HCT116 (cell line): ENCODE measurements around the gene P2RX5. TPM values are rescaled to one million over a fixed set of nuclear protein-coding genes. Genes with fewer than 3 reads are reported as not detected.

ENCODE experiments used
- ATAC-seq: fragments of 200-7000 bp; cut with Tn5 transposase; 2 replicates; pipeline ENCODE4 v1.9.1; 2020; ENCODE audit warnings: mild to moderate bottlenecking, moderate library complexity
- BruUV-seq: library from RNA; stranded (reverse); fragments of 400-500 nt; replicated peaks from 2 replicates; lab custom pipeline; 2021; lab: Mats Ljungman, UMichigan
- CTCF ChIA-PET: fragments of 300-600 bp; sonication (Branson Sonifier 250); formaldehyde crosslinking; loops from one replicate; lab custom pipeline; 2021; ENCODE audit warnings: antibody characterized with exemption; lab: Charles Lee
- POLR2A ChIA-PET: fragments of 300-600, 350-600 bp; sonication (Branson Sonifier 250); formaldehyde crosslinking; loops from one replicate; lab custom pipeline; 2021; ENCODE audit warnings: antibody characterized with exemption; lab: Charles Lee
- RAD21 ChIA-PET, 2 experiments: fragments of 300-600 bp; sonication (Branson Sonifier 250); formaldehyde crosslinking; loops; one replicate each; lab custom pipeline; 2023; ENCODE audit warnings: low total read pairs in 2 of 2; ENCODE audit not compliant: uncharacterized antibody in 2 of 2, unreplicated experiment in 2 of 2, low non-redundant PET in 1 of 2; lab: Charles Lee
- DNase-seq: peaks from one replicate; pipeline ENCODE4 v3.0.0-alpha.2; 2010; ENCODE audit warnings: low read depth, low spot score
- H2AFZ ChIP-seq: fragments of 200-600 bp; shearing (Covaris generic), sonication (generic); 2 replicates; pipeline ENCODE4 v1.6.1; 2017; ENCODE audit warnings: low read depth, mixed run types, mixed read lengths, antibody characterized with exemption, low read length; ENCODE audit not compliant: poor library complexity, severe bottlenecking
- H3K27ac ChIP-seq: 2 replicates; pipeline ENCODE4 v1.5.1; 2012; ENCODE audit warnings: low read depth, low read length
- H3K27me3 ChIP-seq: fragments of 200-600 bp; sonication (generic); 2 replicates; pipeline ENCODE4 v1.6.1; 2016; ENCODE audit warnings: mixed run types, low read length, mixed read lengths; ENCODE audit not compliant: insufficient read depth
- H3K36me3 ChIP-seq, 2 experiments: fragments of 200-500 bp in 1 of 2; fragments of 200-600 bp in 1 of 2; sonication (Bioruptor generic) in 1 of 2; sonication (generic) in 1 of 2; 2 replicates each; pipeline versions ENCODE4 v1.5.1 to v1.6.1; 2014 to 2016; ENCODE audit warnings: low read length in 2 of 2, inconsistent platforms in 1 of 2, mixed read lengths in 1 of 2, mixed run types in 1 of 2; ENCODE audit not compliant: insufficient read depth in 2 of 2, control insufficient read depth in 1 of 2
- H3K4me1 ChIP-seq, 2 experiments: fragments of 200-600 bp in 1 of 2; sonication (generic) in 1 of 2; 2 replicates each; pipeline versions ENCODE4 v1.5.1 to v1.6.1; 2012 to 2017; ENCODE audit warnings: low read length in 2 of 2, inconsistent platforms in 1 of 2, mild to moderate bottlenecking in 1 of 2, mixed read lengths in 1 of 2, mixed run types in 1 of 2, moderate library complexity in 1 of 2; ENCODE audit not compliant: insufficient read depth in 2 of 2, control insufficient read depth in 1 of 2
- H3K4me2 ChIP-seq: fragments of 200-600 bp; sonication (generic); 2 replicates; pipeline ENCODE4 v1.6.1; 2017; ENCODE audit warnings: mixed run types, low read length, mixed read lengths
- H3K4me3 ChIP-seq, 2 experiments: fragments of 200-600 bp in 1 of 2; sonication (generic) in 1 of 2; replicated peaks in 1 of 2; 2 replicates each; pipeline ENCODE4 v1.5.1; 2011 to 2016; ENCODE audit warnings: low read length in 2 of 2, control low read depth in 1 of 2, low read depth in 1 of 2, mild to moderate bottlenecking in 1 of 2, mixed read lengths in 1 of 2, mixed run types in 1 of 2
- H3K79me2 ChIP-seq: fragments of 200-600 bp; sonication (generic); 2 replicates; pipeline ENCODE4 v1.6.1; 2017; ENCODE audit warnings: mild to moderate bottlenecking, mixed run types, low read length, moderate library complexity, mixed read lengths; ENCODE audit not compliant: insufficient read depth
- H3K9ac ChIP-seq: fragments of 200-600 bp; sonication (generic); 2 replicates; pipeline ENCODE4 v1.6.1; 2016; ENCODE audit warnings: low read length, mixed read lengths
- H3K9me2 ChIP-seq: fragments of 200-600 bp; sonication (generic), shearing (Covaris generic); 2 replicates; pipeline ENCODE4 v1.6.1; 2017; ENCODE audit warnings: mixed run types, mild to moderate bottlenecking, moderate library complexity; ENCODE audit not compliant: insufficient read depth
- H3K9me3 ChIP-seq, 2 experiments: fragments of 200-500 bp in 1 of 2; fragments of 200-600 bp in 1 of 2; sonication (Bioruptor generic) in 1 of 2; sonication (generic) in 1 of 2; 2 replicates each; pipeline ENCODE4 v1.6.1; 2014 to 2017; ENCODE audit warnings: low read length in 2 of 2, mixed read lengths in 2 of 2, inconsistent platforms in 1 of 2, low read depth in 1 of 2, mild to moderate bottlenecking in 1 of 2, mixed run types in 1 of 2, moderate library complexity in 1 of 2; ENCODE audit not compliant: control insufficient read depth in 1 of 2, insufficient read depth in 1 of 2
- H4K20me1 ChIP-seq: fragments of 200-600 bp; sonication (generic), shearing (Covaris generic); 2 replicates; pipeline ENCODE4 v1.6.1; 2017; ENCODE audit warnings: mixed run types, mild to moderate bottlenecking, moderate library complexity; ENCODE audit not compliant: insufficient read depth
- ATF3 ChIP-seq: IDR thresholded peaks from 2 replicates; pipeline ENCODE4 v1.6.1; 2012
- CBX3 ChIP-seq: IDR thresholded peaks from 2 replicates; pipeline ENCODE4 v1.6.1; 2012; ENCODE audit warnings: low read depth
- CEBPB ChIP-seq: IDR thresholded peaks from 2 replicates; pipeline ENCODE4 v1.6.1; 2012; ENCODE audit warnings: low read depth
- CTCF ChIP-seq, 3 experiments: fragments of 200-600 bp in 1 of 3; sonication (generic) in 1 of 3; IDR thresholded peaks in 2 of 3; conservative IDR thresholded peaks in 1 of 3; 2 replicates each; pipeline ENCODE4 v1.5.1; 2012 to 2017; ENCODE audit warnings: low read depth in 2 of 3, low read length in 2 of 3, antibody characterized with exemption in 1 of 3, borderline replicate concordance in 1 of 3, control low read depth in 1 of 3, mild to moderate bottlenecking in 1 of 3, mixed read lengths in 1 of 3, mixed run types in 1 of 3, moderate library complexity in 1 of 3; ENCODE audit not compliant: insufficient read depth in 1 of 3
- ELF1 ChIP-seq: IDR thresholded peaks from 2 replicates; pipeline ENCODE4 v1.6.1; 2012; ENCODE audit warnings: low read depth, borderline replicate concordance
- EZH2 ChIP-seq: fragments of 200-600 bp; sonication (generic); IDR thresholded peaks from 2 replicates; pipeline ENCODE4 v1.6.1; 2017; ENCODE audit warnings: antibody characterized with exemption, mixed run types
- EZH2phosphoT487 ChIP-seq: fragments of 200-600 bp; IDR thresholded peaks from 2 replicates; pipeline ENCODE4 v1.6.1; 2018; ENCODE audit warnings: antibody characterized with exemption, borderline replicate concordance
- FOSL1 ChIP-seq: IDR thresholded peaks from 2 replicates; pipeline ENCODE4 v1.6.1; 2012; ENCODE audit warnings: low read depth
- JUND ChIP-seq: IDR thresholded peaks from 2 replicates; pipeline ENCODE4 v1.6.1; 2012
- MAX ChIP-seq: IDR thresholded peaks from 2 replicates; pipeline ENCODE4 v1.6.1; 2012
- POLR2A ChIP-seq: IDR thresholded peaks from 2 replicates; pipeline ENCODE4 v1.7.0; 2011; ENCODE audit warnings: borderline replicate concordance; ENCODE audit not compliant: insufficient read depth, insufficient read length; ENCODE audit errors: extremely low read depth
- POLR2AphosphoS5 ChIP-seq: IDR thresholded peaks from 2 replicates; pipeline ENCODE4 v1.6.1; 2011; ENCODE audit warnings: mild to moderate bottlenecking, low read depth, low read length, moderate library complexity
- SP1 ChIP-seq: IDR thresholded peaks from 2 replicates; pipeline ENCODE4 v1.6.1; 2012; ENCODE audit warnings: low read depth
- SRF ChIP-seq: IDR thresholded peaks from 2 replicates; pipeline ENCODE4 v1.6.1; 2012; ENCODE audit warnings: low read depth
- TCF7L2 ChIP-seq: IDR thresholded peaks from 2 replicates; pipeline ENCODE4 v1.7.0; 2011; ENCODE audit warnings: borderline replicate concordance, inconsistent platforms; ENCODE audit not compliant: insufficient read depth, insufficient read length; ENCODE audit errors: extremely low read depth
- YY1 ChIP-seq: IDR thresholded peaks from 2 replicates; pipeline ENCODE4 v1.6.1; 2011; ENCODE audit warnings: low read length, low read depth, moderate library complexity, mild to moderate bottlenecking; ENCODE audit not compliant: insufficient replicate concordance; ENCODE audit errors: extremely low read depth
- ZNF274 ChIP-seq: fragments of 200-500 bp; sonication (Bioruptor generic); IDR thresholded peaks from 2 replicates; pipeline ENCODE4 v1.6.1; 2014; ENCODE audit warnings: mild to moderate bottlenecking, low read depth, low read length, inconsistent platforms
- intact Hi-C: fragments of 100-400 bp; cut with micrococcal nuclease; formaldehyde crosslinking; loops from 2 replicates; pipeline ENCODE4 v1.10.0; 2022
- total RNA-seq: library from RNA; stranded (reverse); gene quantifications from one replicate; pipeline ENCODE4 v1.2.1, GENCODE V29; 2021; ENCODE audit not compliant: unreplicated experiment

Gene P2RX5
- total RNA-seq, 1 experiment from 2014 or later = 9.0 TPM

- Histone ChIP-seq H3K4me3 (no peak overlapping the region), H3K9me3 (no peaks in the 10 kb centered on the region), H4K20me1 (no peaks in the 10 kb centered on the region), H3K4me1 (peaks cover 12 to 16% of the 10 kb centered on the region in 2 experiments), H3K9me2 (no peaks in the 10 kb centered on the region), H2AFZ (no peak overlapping the region), H3K9ac (no peak overlapping the region), H3K36me3 (no peaks in the 10 kb centered on the region), H3K79me2 (no peaks in the 10 kb centered on the region), H3K27me3 (no peaks in the 10 kb centered on the region), H3K27ac (no peak overlapping the region), H3K4me2 (no peak overlapping the region)
- ATAC-seq = no peak
- no peak for TF ChIP-seq FOSL1
- no peak for TF ChIP-seq CBX3
- DNase-seq = no peak
- RAD21 ChIA-PET = no interaction called here
- CTCF ChIA-PET = no interaction called here
- BruUV-seq = no TSS peak
- intact Hi-C loops = no loop called here
- POLR2A ChIA-PET = interaction anchor here (1.2 kb wide), 1 partner anchor 10 kb away, joined by 3 read pairs; no protein-coding TSS in a partner anchor
These were observed 38.4 kb downstream of the P2RX5 start for GRCh38 chr17:3657588-3657869.

GRCh38 chr17:3656755-3657587, 39.0 kb downstream of the P2RX5 start:
- BruUV-seq = no TSS peak
- CTCF ChIA-PET = no interaction called here
- TF ChIP-seq SP1 = no peak
- no peak for TF ChIP-seq TCF7L2
- no peak for TF ChIP-seq FOSL1
- TF ChIP-seq JUND = no peak
- TF ChIP-seq CTCF (IDR thresholded peaks at IDR 0.05 in 2 of 3, conservative IDR thresholded peaks at IDR 0.05 in 1 of 3; ENCODE audit: borderline replicate concordance in 1 of 3, insufficient read depth in 1 of 3, low read depth in 2 of 3, low read length in 2 of 3) = no peak
- TF ChIP-seq ZNF274 = no peak
- no peak for TF ChIP-seq MAX
- TF ChIP-seq POLR2AphosphoS5 = no peak
- TF ChIP-seq CEBPB = no peak
- no peak for TF ChIP-seq EZH2phosphoT487
- no peak for TF ChIP-seq YY1
- TF ChIP-seq EZH2 = no peak
- no peak for TF ChIP-seq POLR2A
- no peak for TF ChIP-seq ATF3
- TF ChIP-seq SRF = no peak
- no peak for TF ChIP-seq ELF1

More at GRCh38 chr17:3656755-3657587, 39.0 kb downstream of the P2RX5 start:
- intact Hi-C loops = no loop called here
- Histone ChIP-seq H3K36me3 (no peaks in the 10 kb centered on the region), H3K27ac (no peak overlapping the region), H3K79me2 (no peaks in the 10 kb centered on the region), H3K9ac (no peak overlapping the region), H3K4me1 (peaks cover 12 to 16% of the 10 kb centered on the region in 2 experiments), H3K9me2 (no peaks in the 10 kb centered on the region), H3K4me2 (no peak overlapping the region), H3K4me3 (no peak overlapping the region), H3K9me3 (no peaks in the 10 kb centered on the region), H4K20me1 (no peaks in the 10 kb centered on the region), H3K27me3 (no peaks in the 10 kb centered on the region), H2AFZ (no peak overlapping the region)
- ATAC-seq (no peak), DNase-seq (no peak)
- ChIA-PET POLR2A (interaction anchor here (1.2 kb wide), 1 partner anchor 10 kb away, joined by 3 read pairs; no protein-coding TSS in a partner anchor), RAD21 (no interaction called here)
